ENCODE data around the gene MYO5C. TPM values are rescaled to one million over a fixed set of nuclear protein-coding genes. Genes with fewer than 3 reads are reported as not detected.

MYO5C gene
- total RNA-seq, 1 donor from 2014 or later: 2.2 TPM

GRCh38 chr15:52146776-52147175 is 148.8 kb downstream of the MYO5C start:
- no peak for DNase-seq (ENCODE audit: low spot score)

DNA sequence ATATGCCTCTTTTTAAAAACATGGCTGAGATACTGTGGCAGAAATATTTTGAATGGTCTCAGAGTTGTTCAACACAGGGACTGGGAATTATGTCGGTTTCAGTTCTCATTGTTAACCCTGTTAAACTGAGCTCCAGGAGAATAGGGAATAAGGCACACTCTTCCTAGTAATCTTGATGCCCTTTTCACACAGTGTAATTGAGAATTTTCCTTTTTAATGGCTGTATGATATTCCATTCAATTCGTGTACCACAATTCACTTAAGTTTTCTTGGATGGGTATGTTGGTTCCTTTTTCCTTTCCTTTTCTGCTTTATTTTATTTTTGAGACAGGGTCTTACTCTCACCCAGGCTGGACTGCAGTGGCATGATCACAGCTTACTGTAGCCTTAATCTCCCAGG is 149.3 kb downstream of the MYO5C start:
- DNase-seq (ENCODE audit: low spot score): no peak

DNA sequence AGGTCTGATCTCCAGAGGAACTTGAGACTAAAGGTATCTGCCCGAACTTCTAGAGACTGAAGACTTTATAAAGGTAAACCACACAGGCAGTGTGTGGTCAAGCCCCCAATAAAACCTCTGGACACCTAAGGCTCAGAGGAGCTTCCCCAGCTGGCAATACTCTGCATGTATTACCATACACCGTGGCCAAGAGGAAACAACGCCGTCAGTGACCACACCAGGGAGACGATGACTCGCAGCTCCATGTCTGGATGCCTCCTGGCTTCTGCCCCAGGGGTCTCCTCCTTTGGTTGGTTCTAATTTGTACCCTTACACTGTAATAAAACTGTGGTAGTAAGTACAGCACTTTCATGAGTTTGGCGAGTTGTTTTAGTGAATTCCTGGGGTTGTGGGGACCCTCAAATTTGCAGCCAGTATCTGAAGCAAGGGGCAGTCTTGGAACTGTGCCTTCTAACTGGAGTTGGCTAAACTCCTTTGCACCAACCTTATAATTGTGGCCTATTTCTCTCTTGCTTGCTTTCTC is 150.9 kb downstream of the MYO5C start:
- no peak for DNase-seq (ENCODE audit: low spot score)

DNA sequence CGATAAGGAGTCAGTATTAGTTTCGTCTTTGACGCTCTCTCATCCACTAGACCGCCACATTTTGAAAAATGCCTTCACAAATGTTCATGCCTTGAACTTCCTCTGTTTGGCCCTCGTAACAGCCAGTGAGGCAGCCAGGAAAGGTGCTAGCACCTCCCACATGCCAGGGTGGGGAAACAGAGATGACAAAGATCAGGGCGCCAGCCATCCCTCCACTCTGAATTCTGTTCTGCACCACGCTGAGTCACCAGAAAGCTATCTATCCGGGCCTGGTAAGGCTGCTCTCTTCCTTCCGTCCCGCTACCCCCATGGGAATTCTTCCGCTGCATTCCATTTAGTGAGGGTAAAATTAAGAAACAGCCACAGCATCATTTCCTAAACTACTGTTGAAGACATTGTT is 151.7 kb downstream of the MYO5C start:
- peak; percentile 59 for DNase-seq (ENCODE audit: low spot score)

Other genes starting within 250 kb of the MYO5C start
- gene BCL2L10, start 183.0 kb downstream of the MYO5C start, total RNA-seq (ENCODE audit: insufficient read depth, low replicate concordance): not detected
- gene GNB5, start 104.4 kb downstream of the MYO5C start, total RNA-seq (ENCODE audit: insufficient read depth, low replicate concordance): 20.9 TPM
- gene MYO5A, start 233.1 kb upstream of the MYO5C start, total RNA-seq (ENCODE audit: insufficient read depth, low replicate concordance): 40.4 TPM